H1 (cell line): ENCODE data around the gene NLRC5.

Experiments used
- EZH2 ChIP-seq: fragments of 200-600 bp; sonication (generic); IDR thresholded peaks from 2 replicates; pipeline ENCODE4 v1.7.1; 2012; ENCODE audit warnings: low read depth, mild to moderate bottlenecking, moderate library complexity, low read length, inconsistent platforms; ENCODE audit not compliant: severe bottlenecking
- PHF8 ChIP-seq: fragments of 200-600 bp; sonication (generic); conservative IDR thresholded peaks from 2 replicates; pipeline ENCODE4 v1.7.1; 2012; ENCODE audit warnings: low read depth, mild to moderate bottlenecking, inconsistent platforms, low read length, moderate library complexity

DNA sequence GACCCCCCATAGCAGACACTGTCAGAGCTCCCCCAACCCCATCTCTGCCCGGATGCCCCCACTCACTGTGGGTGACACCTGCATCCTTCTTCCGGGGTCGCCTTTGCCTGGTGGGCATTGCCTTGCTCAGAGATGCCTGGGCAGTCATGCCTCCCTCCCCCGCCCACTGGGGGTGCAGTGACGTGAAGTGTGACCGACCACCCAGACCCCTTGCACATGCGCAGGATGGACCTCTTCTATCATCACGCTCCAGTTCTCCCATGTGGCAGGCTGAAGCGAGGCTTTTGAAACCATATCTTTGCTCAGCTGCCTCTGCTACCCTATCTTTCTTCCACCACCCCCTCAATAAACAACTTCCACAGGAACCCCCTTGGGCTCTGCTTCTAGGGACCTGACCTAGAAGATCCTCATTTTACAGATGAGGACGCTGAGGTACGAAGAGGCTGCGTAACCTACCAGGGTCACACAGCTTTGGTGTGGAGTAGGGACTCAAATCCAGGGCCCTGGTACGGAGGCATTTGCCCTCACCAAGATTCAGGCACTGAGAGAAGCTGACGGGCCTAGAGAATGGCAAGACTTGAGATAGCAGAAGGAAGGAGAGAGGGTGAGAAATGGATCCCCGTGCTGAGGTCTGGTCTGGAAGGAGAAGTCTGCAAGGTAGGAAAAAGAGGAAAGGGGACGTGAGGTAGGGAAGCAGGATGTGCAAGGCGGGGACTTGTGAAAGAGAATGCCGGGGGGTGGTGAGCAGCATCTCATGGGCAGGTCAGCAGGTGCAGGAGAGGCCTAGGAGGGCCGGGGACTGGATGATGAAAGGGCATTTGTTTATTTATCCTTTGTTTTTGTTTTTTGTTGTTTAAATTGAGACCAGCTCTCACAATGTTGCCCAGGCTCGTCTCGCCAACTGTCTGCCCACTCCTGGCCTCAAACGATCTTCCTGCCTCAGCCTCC lies 14.4 kb downstream of the NLRC5 start:
- TF ChIP-seq EZH2 (no peak), PHF8 (no peak)
